ENCODE measurements around the gene GPX1.

GRCh38 chr3:49385617-49386016 lies 27.5 kb upstream of the GPX1 start:
- no peak for TF ChIP-seq EP300 (IDR thresholded peaks at IDR 0.05; ENCODE audit: borderline replicate concordance in 1 of 2, low read depth in 2 of 2, low read length in 2 of 2)
- TF ChIP-seq ZNF274 (IDR thresholded peaks at IDR 0.05; ENCODE audit: borderline replicate concordance, extremely low read depth, low read length), result no peak
- TF ChIP-seq TAF1 (IDR thresholded peaks at IDR 0.05; ENCODE audit: low read depth, low read length), result no peak
- TF ChIP-seq POLR2AphosphoS5 (IDR thresholded peaks at IDR 0.05; ENCODE audit: low read depth, low read length), result no peak
- no peak for TF ChIP-seq JUN (IDR thresholded peaks at IDR 0.05; ENCODE audit: low read depth, low read length)
- no peak for TF ChIP-seq NRF1 (IDR thresholded peaks at IDR 0.05; ENCODE audit: low read depth, low read length)
- no peak for TF ChIP-seq EZH2 (IDR thresholded peaks at IDR 0.05; ENCODE audit: low read depth, low read length, severe bottlenecking)
- no peak for TF ChIP-seq CTCF (IDR thresholded peaks at IDR 0.05; ENCODE audit: control extremely low read depth in 1 of 3, insufficient read depth in 1 of 3, low read depth in 1 of 3, low read length in 3 of 3)
- no peak for TF ChIP-seq CBX5 (IDR thresholded peaks at IDR 0.05; ENCODE audit: low read depth, low read length)
